C4-2B (cell line): Measurements from ENCODE around the gene UNC119.

Experiments used
- CTCF ChIP-seq: fragments of 450-650 bp; conservative IDR thresholded peaks from 2 replicates; pipeline ENCODE4 v1.5.1; 2017; ENCODE audit warnings: mild to moderate bottlenecking
- ZFX ChIP-seq: fragments of 450-650 bp; IDR thresholded peaks from 2 replicates; pipeline ENCODE4 v1.6.1; 2017

GRCh38 chr17:28550858-28551257 is 1.6 kb downstream of the UNC119 start:
- no peak for TF ChIP-seq CTCF
- no peak for TF ChIP-seq ZFX
